Activated T-helper 1 cell treated with anti-CD3 and anti-CD28 coated beads, Interleukin-12 subunit alpha, Interleukin-12 subunit beta, Interleukin-2, Interleukin-4 antibody, amounts not matched to agents 30 ng/mL and 10 ng/mL and 1 ng/mL, durations not matched to agents 14 hours and 24 hours and 36 hours (primary cell): ENCODE data around the gene NTNG2. TPM values are rescaled to one million over a fixed set of nuclear protein-coding genes. Genes with fewer than 3 reads are reported as not detected.
A peak's percentile ranks its signal among the peaks of the same experiment; 100 is the strongest.

ENCODE experiments used
- DNase-seq: peaks from one replicate; pipeline ENCODE4 v3.0.0; 2021; ENCODE audit warnings: low spot score
- H3K27ac Mint-ChIP-seq: one replicate; pipeline ENCODE4 v1.8.0; 2021; ENCODE audit warnings: mild to moderate bottlenecking, mixed read lengths
- H3K27me3 Mint-ChIP-seq: one replicate; pipeline ENCODE4 v1.8.0; 2022; ENCODE audit warnings: mild to moderate bottlenecking, moderate library complexity, mixed read lengths; ENCODE audit not compliant: insufficient read depth
- H3K36me3 Mint-ChIP-seq: one replicate; pipeline ENCODE4 v1.8.0; 2021; ENCODE audit warnings: low read depth, mixed read lengths
- H3K4me1 Mint-ChIP-seq: one replicate; pipeline ENCODE4 v1.8.0; 2021; ENCODE audit warnings: low read depth, mixed read lengths
- H3K4me3 Mint-ChIP-seq: one replicate; pipeline ENCODE4 v1.8.0; 2021; ENCODE audit warnings: mild to moderate bottlenecking, moderate library complexity, mixed read lengths
- H3K9me3 Mint-ChIP-seq: one replicate; pipeline ENCODE4 v1.8.0; 2021; ENCODE audit warnings: mixed read lengths
- intact Hi-C: fragments of 100-400 bp; cut with micrococcal nuclease; formaldehyde crosslinking; loops from one replicate; pipeline ENCODE4 v1.15.1; 2024
- total RNA-seq: library from RNA; stranded (reverse); gene quantifications from 2 replicates; pipeline ENCODE4 v1.2.3, GENCODE V29; 2022

NTNG2 gene
- total RNA-seq, 1 donor from 2014 or later = 4.6 TPM

DNA sequence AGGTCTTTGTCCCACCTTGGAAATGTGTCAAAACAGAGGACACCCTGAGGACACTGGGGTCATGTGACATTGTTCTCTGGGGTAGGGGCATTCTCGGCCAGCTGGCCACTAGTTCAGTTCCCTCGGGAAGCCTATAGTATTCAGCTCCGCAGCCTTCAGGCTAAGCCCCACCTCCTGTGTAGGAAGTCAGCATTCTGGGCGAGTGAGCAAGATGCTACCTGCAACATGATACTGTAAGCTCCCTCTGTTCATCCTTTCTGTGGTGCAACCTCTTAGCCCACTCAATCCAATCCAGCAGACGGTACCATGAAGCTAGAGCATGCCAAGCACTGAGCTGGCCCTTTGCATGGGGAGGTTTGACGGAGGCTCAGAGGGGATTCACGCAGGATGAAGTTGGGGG, 5.3 kb downstream of the NTNG2 start:
- Mint-ChIP-seq H3K4me3 (no peak overlapping the region), H3K27me3 (peaks cover 37% of the 10 kb centered on the region), H3K4me1 (peaks cover 8% of the 10 kb centered on the region), H3K36me3 (peaks cover 6% of the 10 kb centered on the region), H3K27ac (no peak overlapping the region), H3K9me3 (no peaks in the 10 kb centered on the region)
- DNase-seq = no peak
- intact Hi-C loops = no loop called here

DNA sequence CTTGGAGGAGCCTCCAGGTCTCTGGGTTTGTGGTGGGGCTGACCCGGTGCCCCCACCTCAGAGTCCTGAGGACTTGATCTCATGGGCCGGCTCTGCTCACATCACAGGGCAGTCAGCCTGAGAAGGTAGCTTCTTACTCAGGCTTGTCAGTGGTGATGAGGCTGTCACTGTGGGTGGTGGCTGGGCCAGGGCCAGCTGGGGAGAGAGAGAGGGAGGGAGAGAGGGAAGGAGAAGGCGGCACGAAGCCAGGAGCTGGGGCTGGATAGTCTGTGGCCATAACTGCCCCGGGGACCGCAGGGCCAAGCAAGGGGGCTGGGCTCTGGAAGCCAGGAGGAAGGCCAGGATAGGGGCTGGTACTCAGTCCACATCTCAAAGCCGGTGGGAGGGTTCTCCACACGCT, 6.5 kb downstream of the NTNG2 start:
- intact Hi-C loops = no loop called here
- H3K27ac Mint-ChIP-seq = no peak overlapping the region
- no peak for DNase-seq
- peaks cover 29% of the 10 kb centered on the region for H3K27me3 Mint-ChIP-seq
- peaks cover 7% of the 10 kb centered on the region for H3K36me3 Mint-ChIP-seq
- H3K9me3 Mint-ChIP-seq = no peaks in the 10 kb centered on the region
- H3K4me3 Mint-ChIP-seq = no peak overlapping the region
- H3K4me1 Mint-ChIP-seq = peaks cover 4% of the 10 kb centered on the region

DNA sequence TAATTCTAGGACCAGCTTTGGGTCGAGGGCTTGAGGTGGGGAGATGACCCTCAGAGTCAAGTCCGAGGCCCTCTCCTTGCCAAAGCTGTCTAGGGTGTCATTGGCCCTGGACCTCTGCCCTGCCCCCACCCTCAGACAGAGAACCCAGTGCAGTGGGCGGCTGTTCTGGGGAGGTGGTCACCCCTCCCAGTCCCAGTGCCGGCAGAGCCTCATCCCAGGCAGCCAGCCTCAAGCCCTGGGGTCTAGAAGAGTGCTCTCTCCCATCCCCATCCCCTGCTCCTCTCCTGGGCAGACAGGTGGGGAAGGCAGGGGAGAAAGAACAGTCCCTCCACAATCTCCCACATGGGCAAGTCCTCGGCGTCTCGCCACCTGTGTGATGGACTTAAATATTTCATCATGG, 7.0 kb downstream of the NTNG2 start:
- intact Hi-C loops = loop anchor here (1.0 kb wide), 1 partner anchor 67 kb away; no protein-coding TSS in a partner anchor
- peaks cover 2% of the 10 kb centered on the region for H3K4me1 Mint-ChIP-seq
- peaks cover 12% of the 10 kb centered on the region for H3K36me3 Mint-ChIP-seq
- H3K27me3 Mint-ChIP-seq = peaks cover 26% of the 10 kb centered on the region
- no peak for DNase-seq
- no peaks in the 10 kb centered on the region for H3K9me3 Mint-ChIP-seq
- H3K4me3 Mint-ChIP-seq = no peak overlapping the region
- no peak overlapping the region for H3K27ac Mint-ChIP-seq

DNA sequence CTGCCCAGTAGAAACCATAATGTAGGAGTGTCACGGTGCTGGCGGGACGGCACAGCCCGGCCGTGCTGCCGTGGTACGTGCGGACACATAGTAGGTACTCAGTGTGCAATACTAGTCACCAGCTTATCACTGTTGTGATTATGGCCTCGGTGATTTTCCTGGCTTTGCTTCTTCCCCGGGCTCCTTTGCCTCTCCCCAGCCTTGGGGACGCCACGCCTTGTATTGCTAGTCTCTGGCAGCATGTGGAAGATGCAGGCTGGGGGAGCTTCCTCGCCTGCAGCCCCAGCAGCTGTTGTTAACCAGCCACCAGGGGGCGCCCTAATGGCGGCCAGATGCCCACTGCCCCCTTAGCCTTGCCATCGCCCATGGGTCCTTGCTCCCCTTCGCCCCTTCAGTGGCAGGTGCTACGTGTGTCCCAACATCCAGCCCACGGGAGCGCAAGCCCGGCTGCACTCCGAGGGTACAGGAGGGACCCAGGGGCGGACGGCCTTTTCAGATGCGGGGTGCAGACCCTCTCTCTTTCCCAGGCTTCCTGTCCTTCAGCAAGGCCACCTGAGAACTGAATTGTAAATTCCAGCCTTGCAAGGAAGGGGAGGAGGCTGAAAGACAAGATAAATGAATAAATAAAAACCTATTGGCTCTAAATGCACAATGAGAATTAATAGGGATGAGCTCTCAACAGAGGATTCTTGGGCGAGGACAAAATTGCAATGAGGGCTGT, 8.0 kb downstream of the NTNG2 start:
- peaks cover 19% of the 10 kb centered on the region for H3K27me3 Mint-ChIP-seq
- DNase-seq = peak; percentile 35
- no peak overlapping the region for H3K27ac Mint-ChIP-seq
- no peak overlapping the region for H3K4me3 Mint-ChIP-seq
- H3K9me3 Mint-ChIP-seq = no peaks in the 10 kb centered on the region
- intact Hi-C loops = loop anchor here (1.0 kb wide), 1 partner anchor 66 kb away; no protein-coding TSS in a partner anchor
- H3K4me1 Mint-ChIP-seq = no peaks in the 10 kb centered on the region
- H3K36me3 Mint-ChIP-seq = peaks cover 11% of the 10 kb centered on the region

DNA sequence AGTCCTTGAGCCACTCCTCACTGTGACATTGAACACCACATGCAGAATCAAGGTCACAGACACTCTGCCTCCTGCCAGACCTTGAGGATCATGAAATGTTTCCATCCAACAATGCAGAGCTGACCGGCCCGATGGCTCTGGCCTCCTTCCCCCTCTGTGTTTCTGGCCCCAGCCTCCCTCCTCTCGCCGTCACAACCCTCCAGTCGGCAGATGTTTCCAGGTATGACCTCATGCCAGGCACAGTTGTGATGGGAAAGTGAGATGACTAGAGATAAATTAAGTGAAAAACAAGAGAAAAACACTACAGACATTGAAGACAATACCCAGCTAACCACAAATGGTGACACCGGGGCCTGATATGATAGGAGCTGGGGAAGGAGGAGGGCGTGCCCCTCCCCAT, 9.8 kb downstream of the NTNG2 start:
- Mint-ChIP-seq H3K27ac (no peak overlapping the region), H3K4me1 (no peaks in the 10 kb centered on the region), H3K4me3 (no peak overlapping the region), H3K36me3 (peaks cover 8% of the 10 kb centered on the region), H3K9me3 (no peaks in the 10 kb centered on the region), H3K27me3 (peaks cover 6% of the 10 kb centered on the region)
- DNase-seq = no peak
- intact Hi-C loops = no loop called here

DNA sequence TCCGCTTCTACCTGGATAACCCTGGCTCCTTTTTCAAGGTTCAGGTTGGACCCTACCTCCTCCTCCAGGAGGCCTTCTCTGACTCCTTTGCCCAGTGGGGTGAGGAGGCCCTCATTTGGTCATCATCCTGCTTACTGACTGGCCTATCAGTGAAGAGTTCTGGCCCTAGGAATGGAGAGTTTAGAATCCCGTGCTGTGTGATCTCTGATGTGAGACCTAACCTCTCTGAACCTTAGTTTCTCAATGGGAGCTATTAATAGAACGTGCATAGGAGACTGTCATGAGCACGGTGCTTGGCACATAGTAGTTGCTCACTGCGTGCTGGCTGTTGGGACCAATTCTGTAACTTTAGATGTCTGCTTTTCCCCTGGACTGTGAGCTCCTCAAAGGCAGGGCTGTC, 10.3 kb downstream of the NTNG2 start:
- intact Hi-C loops = no loop called here
- no peaks in the 10 kb centered on the region for H3K9me3 Mint-ChIP-seq
- no peak for DNase-seq
- H3K27me3 Mint-ChIP-seq = peaks cover 4% of the 10 kb centered on the region
- no peaks in the 10 kb centered on the region for H3K4me1 Mint-ChIP-seq
- peaks cover 6% of the 10 kb centered on the region for H3K36me3 Mint-ChIP-seq
- H3K4me3 Mint-ChIP-seq = no peak overlapping the region
- no peak overlapping the region for H3K27ac Mint-ChIP-seq

DNA sequence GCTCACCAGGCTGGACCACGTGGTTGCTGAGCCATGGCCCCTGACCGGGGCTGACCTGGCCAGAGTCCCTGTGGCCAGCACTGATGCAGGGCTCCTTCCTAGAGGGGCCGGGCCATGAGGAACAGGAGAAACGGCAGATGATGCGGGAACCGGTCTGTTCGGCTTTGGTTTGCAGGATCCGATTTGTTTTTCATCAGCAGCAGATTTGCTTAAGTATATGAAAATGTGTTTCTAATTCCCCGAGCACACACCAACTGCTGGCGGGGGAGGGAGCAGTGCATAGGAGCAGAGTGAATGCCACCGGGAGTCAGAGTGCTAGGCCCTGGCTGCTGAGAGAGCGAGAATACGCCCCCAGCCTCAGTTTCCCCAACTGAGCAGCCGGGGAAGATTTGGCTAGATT, 13.6 kb downstream of the NTNG2 start:
- Mint-ChIP-seq H3K9me3 (no peaks in the 10 kb centered on the region), H3K4me3 (no peak overlapping the region), H3K27me3 (peaks cover 4% of the 10 kb centered on the region), H3K4me1 (no peaks in the 10 kb centered on the region), H3K36me3 (peaks cover 6% of the 10 kb centered on the region), H3K27ac (no peak overlapping the region)
- DNase-seq = no peak
- intact Hi-C loops = no loop called here

DNA sequence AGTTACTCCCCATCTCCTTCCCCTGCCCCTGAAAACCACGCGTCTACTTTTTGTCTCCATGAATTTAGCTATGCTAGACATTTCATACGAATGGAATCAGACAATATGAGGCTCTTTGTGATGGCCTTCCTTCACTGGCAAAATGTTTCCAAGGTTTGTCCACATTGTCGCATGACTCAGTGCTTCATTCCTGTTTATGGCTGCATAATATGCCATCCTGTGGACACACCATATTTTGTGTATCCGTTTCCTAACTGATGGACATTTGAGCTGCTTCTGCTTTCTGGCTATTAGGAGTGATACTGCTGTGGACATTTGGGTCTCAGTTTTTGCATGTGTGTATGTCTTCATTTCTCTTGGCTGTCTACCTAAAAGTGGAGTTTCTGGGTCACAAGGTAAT, 14.5 kb downstream of the NTNG2 start:
- Mint-ChIP-seq H3K36me3 (peaks cover 6% of the 10 kb centered on the region), H3K4me1 (no peaks in the 10 kb centered on the region), H3K27ac (no peak overlapping the region), H3K4me3 (no peak overlapping the region), H3K27me3 (peaks cover 5% of the 10 kb centered on the region), H3K9me3 (no peaks in the 10 kb centered on the region)
- no peak for DNase-seq
- intact Hi-C loops = no loop called here

DNA sequence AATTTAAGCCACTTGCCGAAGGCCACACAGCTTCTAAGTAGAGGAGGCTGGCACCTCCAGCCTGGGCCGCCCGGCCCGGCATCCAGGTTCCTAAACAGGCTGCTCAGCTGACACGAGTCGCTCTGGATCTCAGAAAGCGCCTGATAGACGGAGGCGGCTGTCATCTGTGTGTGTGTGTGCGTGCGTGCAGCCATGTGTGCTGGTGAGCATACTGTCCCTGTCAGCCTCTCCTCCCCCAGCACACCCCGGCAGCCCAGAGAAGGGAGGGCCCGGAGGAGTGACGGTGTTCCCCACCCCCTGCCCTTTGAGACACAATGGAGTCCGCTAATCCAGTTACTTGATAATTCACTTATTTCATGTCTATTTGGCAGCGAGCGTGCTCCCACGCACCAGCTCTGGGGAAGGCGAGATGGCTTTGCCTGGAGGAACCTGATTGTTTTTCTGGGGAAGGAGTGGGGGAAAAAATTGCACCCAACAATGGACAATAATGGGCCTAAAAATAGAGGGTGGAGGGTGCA, 20.0 kb downstream of the NTNG2 start:
- Mint-ChIP-seq H3K4me1 (no peaks in the 10 kb centered on the region), H3K4me3 (no peak overlapping the region), H3K27ac (no peak overlapping the region), H3K9me3 (no peaks in the 10 kb centered on the region), H3K36me3 (no peaks in the 10 kb centered on the region), H3K27me3 (peaks cover 10% of the 10 kb centered on the region)
- no peak for DNase-seq
- intact Hi-C loops = no loop called here

DNA sequence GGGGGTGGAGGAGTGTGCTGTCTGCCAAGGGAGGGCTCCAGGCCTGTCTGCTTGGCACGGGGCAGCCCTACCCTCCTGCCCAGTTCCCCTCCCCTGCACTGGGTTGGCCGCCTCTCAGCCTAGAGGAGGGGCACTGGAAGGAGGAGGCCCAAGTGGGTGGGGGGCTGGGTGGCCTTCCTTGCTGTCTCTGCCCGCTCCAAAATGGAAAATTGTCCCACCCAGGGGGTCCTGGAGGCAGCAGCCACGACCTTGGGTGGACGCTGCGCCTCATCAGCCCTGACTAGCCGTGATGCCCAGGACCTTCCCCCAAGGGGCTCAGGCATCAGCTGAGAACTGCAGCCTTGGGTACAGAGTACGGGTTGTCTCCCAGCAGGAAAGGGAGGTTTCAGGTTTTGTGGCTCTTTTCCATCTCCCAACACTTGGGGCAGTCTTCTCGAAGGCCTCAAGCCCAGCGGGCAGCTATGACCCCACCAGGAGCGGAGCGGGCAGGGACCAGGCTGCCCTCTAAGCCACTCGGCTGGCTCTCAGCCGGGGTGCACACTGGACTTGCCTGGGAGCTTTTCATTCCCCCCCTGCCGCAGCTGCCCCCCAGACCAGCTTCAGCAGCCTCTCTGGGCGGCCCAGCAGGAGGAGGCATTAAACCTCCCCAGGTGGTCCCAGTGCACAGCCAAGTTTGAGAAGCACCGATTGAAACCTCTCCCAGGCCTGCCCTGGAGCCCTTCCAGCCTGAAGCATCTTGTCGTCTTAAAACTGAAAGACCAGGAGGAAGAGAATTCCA, 20.6 kb downstream of the NTNG2 start:
- intact Hi-C loops = no loop called here
- peaks cover 10% of the 10 kb centered on the region for H3K27me3 Mint-ChIP-seq
- no peaks in the 10 kb centered on the region for H3K9me3 Mint-ChIP-seq
- no peak for DNase-seq
- H3K4me1 Mint-ChIP-seq = no peaks in the 10 kb centered on the region
- H3K4me3 Mint-ChIP-seq = no peak overlapping the region
- no peaks in the 10 kb centered on the region for H3K36me3 Mint-ChIP-seq
- H3K27ac Mint-ChIP-seq = no peak overlapping the region

DNA sequence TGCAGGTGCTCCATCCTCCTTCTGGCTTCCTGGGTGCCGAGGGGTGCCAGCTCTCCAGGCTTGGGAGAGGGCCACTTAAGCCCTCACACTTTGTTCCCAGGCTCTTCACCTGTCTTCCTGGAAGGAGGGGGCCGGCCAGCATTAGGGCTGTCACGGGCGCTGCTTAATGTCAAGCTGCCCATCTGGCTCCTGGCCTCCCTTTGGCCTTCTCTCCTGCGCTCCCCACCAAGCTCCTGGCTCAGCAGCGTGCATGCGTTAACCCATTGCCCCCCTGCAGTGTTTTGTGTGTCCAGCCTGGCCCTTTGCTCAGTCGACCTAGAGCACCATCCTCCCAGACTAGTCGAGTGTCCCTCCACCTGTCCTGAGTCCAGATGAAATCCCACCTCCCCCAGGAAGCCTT, 21.3 kb downstream of the NTNG2 start:
- Mint-ChIP-seq H3K27me3 (peaks cover 10% of the 10 kb centered on the region), H3K4me3 (no peak overlapping the region), H3K9me3 (no peaks in the 10 kb centered on the region), H3K4me1 (no peaks in the 10 kb centered on the region), H3K36me3 (no peaks in the 10 kb centered on the region), H3K27ac (no peak overlapping the region)
- intact Hi-C loops = no loop called here
- DNase-seq = no peak

DNA sequence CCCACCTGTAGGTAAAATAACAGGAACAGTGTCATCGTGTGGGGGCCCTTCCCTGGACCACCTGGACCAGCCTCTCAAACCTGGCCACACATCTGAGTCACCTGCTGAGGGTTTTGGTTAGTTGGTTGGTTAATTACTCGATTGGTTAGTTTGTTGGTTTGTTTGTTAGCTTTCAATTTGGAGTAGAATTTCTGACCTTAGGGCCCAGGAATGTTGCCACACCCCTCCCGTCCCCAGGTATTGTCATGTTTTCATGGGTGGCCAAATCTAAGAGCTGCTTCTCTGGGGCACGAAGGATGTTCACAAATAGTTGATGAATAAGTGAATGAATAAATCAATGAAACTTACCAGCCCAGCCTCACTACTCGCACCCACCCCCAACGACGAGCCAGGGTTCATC, 21.9 kb downstream of the NTNG2 start:
- intact Hi-C loops = no loop called here
- H3K4me1 Mint-ChIP-seq = no peaks in the 10 kb centered on the region
- peaks cover 10% of the 10 kb centered on the region for H3K27me3 Mint-ChIP-seq
- no peak for DNase-seq
- no peak overlapping the region for H3K27ac Mint-ChIP-seq
- H3K36me3 Mint-ChIP-seq = no peaks in the 10 kb centered on the region
- no peak overlapping the region for H3K4me3 Mint-ChIP-seq
- H3K9me3 Mint-ChIP-seq = no peaks in the 10 kb centered on the region

DNA sequence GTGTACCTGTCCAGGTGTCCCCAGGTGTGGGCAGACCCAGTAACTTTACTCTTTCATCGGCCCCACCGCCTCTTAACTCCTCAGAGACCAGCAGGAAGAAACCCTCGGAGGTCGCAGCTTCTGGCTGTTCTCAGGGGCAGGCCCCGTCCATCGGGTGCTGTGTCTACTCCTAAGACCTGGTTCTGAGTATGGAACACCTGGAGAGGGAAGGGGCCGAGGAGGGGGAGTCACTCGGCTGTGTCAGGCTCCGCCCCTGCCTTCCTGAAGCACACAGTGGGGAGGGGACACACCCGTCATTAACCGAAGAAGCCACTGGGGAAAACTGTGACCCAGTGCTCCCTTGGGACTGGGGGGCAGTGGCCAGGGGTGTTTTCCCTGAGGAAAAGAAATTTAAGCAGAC, 22.3 kb downstream of the NTNG2 start:
- Mint-ChIP-seq H3K27ac (no peak overlapping the region), H3K4me1 (no peaks in the 10 kb centered on the region), H3K27me3 (peaks cover 10% of the 10 kb centered on the region), H3K36me3 (no peaks in the 10 kb centered on the region), H3K9me3 (no peaks in the 10 kb centered on the region), H3K4me3 (no peak overlapping the region)
- no peak for DNase-seq
- intact Hi-C loops = no loop called here
